GM12892 (cell line): ENCODE results near the gene ZEB2.

Experiments
- POLR2AphosphoS5 ChIP-seq: IDR thresholded peaks from 2 replicates; pipeline ENCODE4 v1.6.1; 2011; ENCODE audit warnings: low read depth, low read length, control low read depth
- TAF1 ChIP-seq: IDR thresholded peaks from 2 replicates; pipeline ENCODE4 v1.6.1; 2011; ENCODE audit warnings: low read depth, mild to moderate bottlenecking, control low read depth, low read length, borderline replicate concordance

DNA sequence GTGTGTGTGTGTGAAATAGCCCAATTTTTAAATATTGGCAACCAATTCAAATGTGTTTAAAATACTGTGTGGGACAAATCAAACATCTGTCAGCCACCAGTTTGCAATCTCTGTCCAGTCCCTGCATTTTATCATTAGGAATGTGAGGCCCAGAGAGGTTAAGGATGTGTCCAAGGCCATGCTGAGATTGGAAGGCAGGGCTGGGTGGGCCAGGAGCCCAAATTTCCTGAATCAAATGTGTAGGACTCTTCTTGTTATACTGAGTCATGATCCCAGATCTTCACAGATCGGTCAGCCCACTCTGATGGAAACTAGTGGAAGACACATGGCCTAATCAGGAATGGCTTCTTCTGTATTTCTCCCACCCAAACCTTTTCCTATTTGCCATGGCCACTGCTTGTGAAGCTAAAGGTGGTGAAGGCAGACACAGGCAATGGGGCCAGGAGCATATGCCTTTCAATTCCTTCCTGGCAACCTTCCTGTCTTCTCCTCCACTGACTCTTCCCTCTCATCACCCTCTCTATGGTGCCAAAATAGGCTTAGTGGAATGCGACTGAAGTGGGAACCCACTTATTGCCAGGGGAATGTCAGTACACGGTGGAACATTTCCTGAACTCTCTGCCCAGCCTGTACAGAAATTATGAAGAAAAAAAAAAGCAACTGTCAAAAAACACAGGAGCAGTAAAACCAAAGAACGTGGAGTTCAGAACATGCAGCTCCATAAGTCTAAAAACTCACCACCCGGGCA is 35.5 kb downstream of the ZEB2 start:
- TF ChIP-seq TAF1: no peak
- TF ChIP-seq POLR2AphosphoS5: no peak
